GM23338 (cell line): Measurements from ENCODE around the gene PHLDB3. TPM values are rescaled to one million over a fixed set of nuclear protein-coding genes. Genes with fewer than 3 reads are reported as not detected.
"Not testable (repeated sequence)": the region's sequence is repeated elsewhere in the genome, so short reads cannot be mapped to it uniquely, and the experiment has no call there.

Source experiments
- ATAC-seq: fragments of 200-7000 bp; cut with Tn5 transposase; 3 replicates; pipeline ENCODE4 v1.9.1; 2020
- DNase-seq: peaks from one replicate; pipeline ENCODE4 v3.0.0-alpha.2; 2015; ENCODE audit warnings: low spot score
- H2AFZ ChIP-seq: fragments of 200-600 bp; sonication (generic); 2 replicates; pipeline ENCODE4 v1.8.0; 2016; ENCODE audit warnings: antibody characterized with exemption, mild to moderate bottlenecking, moderate library complexity
- H3F3A ChIP-seq: fragments of 200-600 bp; sonication (generic); replicated peaks from 2 replicates; pipeline ENCODE4 v1.8.0; 2017; ENCODE audit warnings: antibody characterized with exemption, mixed run types, low read depth
- H3K27ac ChIP-seq: fragments of 200-600 bp; sonication (generic); 2 replicates; pipeline ENCODE4 v1.6.1; 2016; ENCODE audit warnings: low read depth
- H3K27me3 ChIP-seq: fragments of 200-600 bp; sonication (generic); 2 replicates; pipeline ENCODE4 v1.8.0; 2016; ENCODE audit warnings: mild to moderate bottlenecking, mixed run types, moderate library complexity; ENCODE audit not compliant: insufficient read depth
- H3K36me3 ChIP-seq: fragments of 200-600 bp; sonication (generic); 2 replicates; pipeline ENCODE4 v1.8.0; 2016; ENCODE audit warnings: mild to moderate bottlenecking; ENCODE audit not compliant: insufficient read depth
- H3K4me1 ChIP-seq: fragments of 200-600 bp; sonication (generic); 2 replicates; pipeline ENCODE4 v1.8.0; 2016; ENCODE audit warnings: mild to moderate bottlenecking, moderate library complexity; ENCODE audit not compliant: insufficient read depth
- H3K4me2 ChIP-seq: fragments of 200-600 bp; sonication (generic); 2 replicates; pipeline ENCODE4 v1.7.1; 2017; ENCODE audit warnings: mixed run types
- H3K4me3 ChIP-seq: fragments of 200-600 bp; sonication (generic); 2 replicates; pipeline ENCODE4 v1.6.1; 2016; ENCODE audit warnings: mixed run types
- H3K79me2 ChIP-seq: fragments of 200-600 bp; sonication (generic); replicated peaks from 2 replicates; pipeline ENCODE4 v1.8.0; 2017; ENCODE audit warnings: mild to moderate bottlenecking; ENCODE audit not compliant: insufficient read depth
- H3K9me2 ChIP-seq: fragments of 200-600 bp; sonication (generic); 2 replicates; pipeline ENCODE4 v1.8.0; 2017; ENCODE audit not compliant: insufficient read depth
- H4K20me1 ChIP-seq: fragments of 200-600 bp; sonication (generic); replicated peaks from 2 replicates; pipeline ENCODE4 v1.8.0; 2017; ENCODE audit warnings: mild to moderate bottlenecking; ENCODE audit not compliant: insufficient read depth
- H3K27ac Mint-ChIP-seq: 2 replicates; pipeline ENCODE4 v1.8.0; 2020; ENCODE audit warnings: inconsistent platforms, mild to moderate bottlenecking, moderate library complexity, mixed read lengths
- H3K27me3 Mint-ChIP-seq: 3 replicates; pipeline ENCODE4 v1.8.0; 2022; ENCODE audit warnings: low read depth, mild to moderate bottlenecking, moderate library complexity, mixed read lengths, inconsistent platforms; ENCODE audit not compliant: insufficient read depth, poor library complexity
- H3K36me3 Mint-ChIP-seq: 3 replicates; pipeline ENCODE4 v1.8.0; 2021; ENCODE audit warnings: low read depth, mild to moderate bottlenecking, inconsistent platforms, moderate library complexity, mixed read lengths
- H3K4me1 Mint-ChIP-seq: 3 replicates; pipeline ENCODE4 v1.8.0; 2020; ENCODE audit warnings: mild to moderate bottlenecking, inconsistent platforms, mixed read lengths
- H3K4me3 Mint-ChIP-seq: 3 replicates; pipeline ENCODE4 v1.8.0; 2021; ENCODE audit warnings: moderate library complexity, mild to moderate bottlenecking, inconsistent platforms, mixed read lengths
- H3K9me3 Mint-ChIP-seq: 3 replicates; pipeline ENCODE4 v1.8.0; 2020; ENCODE audit warnings: moderate library complexity, mild to moderate bottlenecking, inconsistent platforms, mixed read lengths
- CREB1 ChIP-seq: fragments of 250-450 bp; sonication (Bioruptor Pico); IDR thresholded peaks from 2 replicates; pipeline ENCODE4 v1.5.0; 2020; ENCODE audit warnings: low read depth, mild to moderate bottlenecking, moderate library complexity
- EZH2 ChIP-seq: fragments of 200-600 bp; sonication (generic); IDR thresholded peaks from one replicate; pipeline ENCODE4 v1.8.0; 2017; ENCODE audit warnings: antibody characterized with exemption, mild to moderate bottlenecking, low read depth; ENCODE audit not compliant: unreplicated experiment
- EZH2phosphoT487 ChIP-seq: fragments of 200-600 bp; sonication (generic); IDR thresholded peaks from one replicate; pipeline ENCODE4 v1.8.1; 2018; ENCODE audit warnings: antibody characterized with exemption; ENCODE audit not compliant: unreplicated experiment
- JUNB ChIP-seq: IDR thresholded peaks from one replicate; pipeline ENCODE4 v1.6.1; 2016; ENCODE audit warnings: antibody characterized with exemption; ENCODE audit not compliant: unreplicated experiment
- NANOG ChIP-seq: IDR thresholded peaks from 2 replicates; pipeline ENCODE4 v1.6.1; 2016; ENCODE audit warnings: antibody characterized with exemption, borderline replicate concordance
- STAT1 ChIP-seq: IDR thresholded peaks from one replicate; pipeline ENCODE4 v1.6.1; 2016; ENCODE audit warnings: antibody characterized with exemption; ENCODE audit not compliant: unreplicated experiment
- polyA plus RNA-seq: library from polyadenylated mRNA; unstranded; fragments of >200 nt; fragmentation: Nextera tagmentation; extraction: Ambion mirVana; gene quantifications from 2 replicates; pipeline ENCODE4 v1.2.1, GENCODE V29; 2016
- total RNA-seq: library from RNA; depleted of rRNA; stranded (reverse); fragments of >200 nt; shearing (Covaris generic); gene quantifications from 2 replicates; pipeline ENCODE4 v1.2.3, GENCODE V29; 2014
- TF ChIP-seq, protein P1 (sequence below): IDR thresholded peaks from one replicate; pipeline ENCODE4 v1.6.1; 2018; ENCODE audit warnings: antibody characterized with exemption; ENCODE audit not compliant: unreplicated experiment
- TF ChIP-seq, protein P2 (sequence below): IDR thresholded peaks from 2 replicates; pipeline ENCODE4 v1.6.1; 2016; ENCODE audit warnings: antibody characterized with exemption
- TF ChIP-seq, protein P3 (sequence below): fragments of 250-450 bp; sonication (Bioruptor Pico); IDR thresholded peaks from 2 replicates; pipeline ENCODE4 v1.5.0; 2020; ENCODE audit warnings: mild to moderate bottlenecking, moderate library complexity
- TF ChIP-seq, protein P4 (sequence below), 2 experiments: fragments of 200-600 bp in 1 of 2; sonication (generic) in 1 of 2; conservative IDR thresholded peaks; 2 replicates each; pipeline versions ENCODE4 v1.5.1 to v1.6.1; 2016 to 2017; ENCODE audit warnings: antibody characterized with exemption in 2 of 2, low read depth in 2 of 2, mild to moderate bottlenecking in 2 of 2, moderate library complexity in 1 of 2

PHLDB3 gene
- total and polyA plus RNA-seq, 2 experiments from 2014 or later, result 6.3 to 15.4 TPM

DNA sequence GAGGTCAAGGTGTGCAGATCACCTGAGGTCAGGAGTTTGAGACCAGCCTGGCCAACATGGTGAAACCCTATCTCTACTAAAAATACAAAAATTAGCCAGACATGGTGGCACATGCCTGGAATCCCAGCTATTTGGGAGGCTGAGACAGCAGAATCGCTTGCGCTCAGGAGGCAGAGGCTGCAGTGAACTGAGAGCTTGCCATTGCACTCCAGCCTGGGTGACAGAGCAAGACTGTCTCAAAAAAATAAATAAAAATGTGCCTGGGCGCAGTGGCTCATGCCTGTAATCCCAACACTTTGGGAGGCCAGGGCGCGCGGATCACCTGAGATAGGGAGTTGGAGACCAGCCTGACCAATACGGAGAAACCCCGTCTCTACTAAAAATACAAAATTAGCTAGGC is 19.1 kb upstream of the PHLDB3 start:
- peaks cover 14% of the 10 kb centered on the region for H3K4me1 Mint-ChIP-seq
- H3F3A ChIP-seq, H3K4me3 ChIP-seq, H3K36me3 Mint-ChIP-seq, H3K9me3 Mint-ChIP-seq, H4K20me1 ChIP-seq, H3K36me3 ChIP-seq, H3K4me1 ChIP-seq, H2AFZ ChIP-seq, H3K4me3 Mint-ChIP-seq, H3K27ac Mint-ChIP-seq, H3K27ac ChIP-seq, H3K79me2 ChIP-seq, H3K4me2 ChIP-seq, DNase-seq, H3K9me2 ChIP-seq, ATAC-seq: not testable (repeated sequence)
- peaks cover 28% of the 10 kb centered on the region for H3K27me3 ChIP-seq
- peaks cover 22% of the 10 kb centered on the region for H3K27me3 Mint-ChIP-seq

DNA sequence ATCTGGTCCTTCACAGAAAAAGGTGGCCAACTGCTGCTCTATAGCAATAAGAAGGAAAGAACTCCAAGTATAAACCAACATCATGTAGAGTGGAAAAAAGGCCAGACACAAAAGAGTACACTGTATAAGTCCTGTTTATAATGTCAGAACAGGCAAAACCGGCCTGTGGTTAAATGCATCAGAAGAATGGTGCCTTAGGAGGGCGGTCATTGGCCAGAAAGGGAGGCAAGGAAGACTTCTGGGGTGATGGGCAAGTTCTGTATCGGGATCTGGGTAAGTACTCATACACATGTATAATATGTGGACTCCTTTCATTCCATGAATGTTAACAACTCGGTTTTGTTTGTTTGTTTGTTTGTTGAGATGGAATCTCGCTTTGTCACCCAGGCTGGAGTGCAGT is 18.4 kb upstream of the PHLDB3 start:
- no peaks in the 10 kb centered on the region for H3K9me2 ChIP-seq
- H3K4me3 Mint-ChIP-seq, result no peak overlapping the region
- no peak for ATAC-seq
- TF ChIP-seq CREB1 (CRISPR knock-in tag) (no peak), EZH2 (no peak), STAT1 (no peak), NANOG (no peak), EZH2phosphoT487 (no peak), JUNB (no peak)
- TF ChIP-seq, protein P1, sequence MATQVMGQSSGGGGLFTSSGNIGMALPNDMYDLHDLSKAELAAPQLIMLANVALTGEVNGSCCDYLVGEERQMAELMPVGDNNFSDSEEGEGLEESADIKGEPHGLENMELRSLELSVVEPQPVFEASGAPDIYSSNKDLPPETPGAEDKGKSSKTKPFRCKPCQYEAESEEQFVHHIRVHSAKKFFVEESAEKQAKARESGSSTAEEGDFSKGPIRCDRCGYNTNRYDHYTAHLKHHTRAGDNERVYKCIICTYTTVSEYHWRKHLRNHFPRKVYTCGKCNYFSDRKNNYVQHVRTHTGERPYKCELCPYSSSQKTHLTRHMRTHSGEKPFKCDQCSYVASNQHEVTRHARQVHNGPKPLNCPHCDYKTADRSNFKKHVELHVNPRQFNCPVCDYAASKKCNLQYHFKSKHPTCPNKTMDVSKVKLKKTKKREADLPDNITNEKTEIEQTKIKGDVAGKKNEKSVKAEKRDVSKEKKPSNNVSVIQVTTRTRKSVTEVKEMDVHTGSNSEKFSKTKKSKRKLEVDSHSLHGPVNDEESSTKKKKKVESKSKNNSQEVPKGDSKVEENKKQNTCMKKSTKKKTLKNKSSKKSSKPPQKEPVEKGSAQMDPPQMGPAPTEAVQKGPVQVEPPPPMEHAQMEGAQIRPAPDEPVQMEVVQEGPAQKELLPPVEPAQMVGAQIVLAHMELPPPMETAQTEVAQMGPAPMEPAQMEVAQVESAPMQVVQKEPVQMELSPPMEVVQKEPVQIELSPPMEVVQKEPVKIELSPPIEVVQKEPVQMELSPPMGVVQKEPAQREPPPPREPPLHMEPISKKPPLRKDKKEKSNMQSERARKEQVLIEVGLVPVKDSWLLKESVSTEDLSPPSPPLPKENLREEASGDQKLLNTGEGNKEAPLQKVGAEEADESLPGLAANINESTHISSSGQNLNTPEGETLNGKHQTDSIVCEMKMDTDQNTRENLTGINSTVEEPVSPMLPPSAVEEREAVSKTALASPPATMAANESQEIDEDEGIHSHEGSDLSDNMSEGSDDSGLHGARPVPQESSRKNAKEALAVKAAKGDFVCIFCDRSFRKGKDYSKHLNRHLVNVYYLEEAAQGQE, result no peak
- TF ChIP-seq, protein P2, sequence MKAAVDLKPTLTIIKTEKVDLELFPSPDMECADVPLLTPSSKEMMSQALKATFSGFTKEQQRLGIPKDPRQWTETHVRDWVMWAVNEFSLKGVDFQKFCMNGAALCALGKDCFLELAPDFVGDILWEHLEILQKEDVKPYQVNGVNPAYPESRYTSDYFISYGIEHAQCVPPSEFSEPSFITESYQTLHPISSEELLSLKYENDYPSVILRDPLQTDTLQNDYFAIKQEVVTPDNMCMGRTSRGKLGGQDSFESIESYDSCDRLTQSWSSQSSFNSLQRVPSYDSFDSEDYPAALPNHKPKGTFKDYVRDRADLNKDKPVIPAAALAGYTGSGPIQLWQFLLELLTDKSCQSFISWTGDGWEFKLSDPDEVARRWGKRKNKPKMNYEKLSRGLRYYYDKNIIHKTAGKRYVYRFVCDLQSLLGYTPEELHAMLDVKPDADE, result no peak
- TF ChIP-seq, protein P3, sequence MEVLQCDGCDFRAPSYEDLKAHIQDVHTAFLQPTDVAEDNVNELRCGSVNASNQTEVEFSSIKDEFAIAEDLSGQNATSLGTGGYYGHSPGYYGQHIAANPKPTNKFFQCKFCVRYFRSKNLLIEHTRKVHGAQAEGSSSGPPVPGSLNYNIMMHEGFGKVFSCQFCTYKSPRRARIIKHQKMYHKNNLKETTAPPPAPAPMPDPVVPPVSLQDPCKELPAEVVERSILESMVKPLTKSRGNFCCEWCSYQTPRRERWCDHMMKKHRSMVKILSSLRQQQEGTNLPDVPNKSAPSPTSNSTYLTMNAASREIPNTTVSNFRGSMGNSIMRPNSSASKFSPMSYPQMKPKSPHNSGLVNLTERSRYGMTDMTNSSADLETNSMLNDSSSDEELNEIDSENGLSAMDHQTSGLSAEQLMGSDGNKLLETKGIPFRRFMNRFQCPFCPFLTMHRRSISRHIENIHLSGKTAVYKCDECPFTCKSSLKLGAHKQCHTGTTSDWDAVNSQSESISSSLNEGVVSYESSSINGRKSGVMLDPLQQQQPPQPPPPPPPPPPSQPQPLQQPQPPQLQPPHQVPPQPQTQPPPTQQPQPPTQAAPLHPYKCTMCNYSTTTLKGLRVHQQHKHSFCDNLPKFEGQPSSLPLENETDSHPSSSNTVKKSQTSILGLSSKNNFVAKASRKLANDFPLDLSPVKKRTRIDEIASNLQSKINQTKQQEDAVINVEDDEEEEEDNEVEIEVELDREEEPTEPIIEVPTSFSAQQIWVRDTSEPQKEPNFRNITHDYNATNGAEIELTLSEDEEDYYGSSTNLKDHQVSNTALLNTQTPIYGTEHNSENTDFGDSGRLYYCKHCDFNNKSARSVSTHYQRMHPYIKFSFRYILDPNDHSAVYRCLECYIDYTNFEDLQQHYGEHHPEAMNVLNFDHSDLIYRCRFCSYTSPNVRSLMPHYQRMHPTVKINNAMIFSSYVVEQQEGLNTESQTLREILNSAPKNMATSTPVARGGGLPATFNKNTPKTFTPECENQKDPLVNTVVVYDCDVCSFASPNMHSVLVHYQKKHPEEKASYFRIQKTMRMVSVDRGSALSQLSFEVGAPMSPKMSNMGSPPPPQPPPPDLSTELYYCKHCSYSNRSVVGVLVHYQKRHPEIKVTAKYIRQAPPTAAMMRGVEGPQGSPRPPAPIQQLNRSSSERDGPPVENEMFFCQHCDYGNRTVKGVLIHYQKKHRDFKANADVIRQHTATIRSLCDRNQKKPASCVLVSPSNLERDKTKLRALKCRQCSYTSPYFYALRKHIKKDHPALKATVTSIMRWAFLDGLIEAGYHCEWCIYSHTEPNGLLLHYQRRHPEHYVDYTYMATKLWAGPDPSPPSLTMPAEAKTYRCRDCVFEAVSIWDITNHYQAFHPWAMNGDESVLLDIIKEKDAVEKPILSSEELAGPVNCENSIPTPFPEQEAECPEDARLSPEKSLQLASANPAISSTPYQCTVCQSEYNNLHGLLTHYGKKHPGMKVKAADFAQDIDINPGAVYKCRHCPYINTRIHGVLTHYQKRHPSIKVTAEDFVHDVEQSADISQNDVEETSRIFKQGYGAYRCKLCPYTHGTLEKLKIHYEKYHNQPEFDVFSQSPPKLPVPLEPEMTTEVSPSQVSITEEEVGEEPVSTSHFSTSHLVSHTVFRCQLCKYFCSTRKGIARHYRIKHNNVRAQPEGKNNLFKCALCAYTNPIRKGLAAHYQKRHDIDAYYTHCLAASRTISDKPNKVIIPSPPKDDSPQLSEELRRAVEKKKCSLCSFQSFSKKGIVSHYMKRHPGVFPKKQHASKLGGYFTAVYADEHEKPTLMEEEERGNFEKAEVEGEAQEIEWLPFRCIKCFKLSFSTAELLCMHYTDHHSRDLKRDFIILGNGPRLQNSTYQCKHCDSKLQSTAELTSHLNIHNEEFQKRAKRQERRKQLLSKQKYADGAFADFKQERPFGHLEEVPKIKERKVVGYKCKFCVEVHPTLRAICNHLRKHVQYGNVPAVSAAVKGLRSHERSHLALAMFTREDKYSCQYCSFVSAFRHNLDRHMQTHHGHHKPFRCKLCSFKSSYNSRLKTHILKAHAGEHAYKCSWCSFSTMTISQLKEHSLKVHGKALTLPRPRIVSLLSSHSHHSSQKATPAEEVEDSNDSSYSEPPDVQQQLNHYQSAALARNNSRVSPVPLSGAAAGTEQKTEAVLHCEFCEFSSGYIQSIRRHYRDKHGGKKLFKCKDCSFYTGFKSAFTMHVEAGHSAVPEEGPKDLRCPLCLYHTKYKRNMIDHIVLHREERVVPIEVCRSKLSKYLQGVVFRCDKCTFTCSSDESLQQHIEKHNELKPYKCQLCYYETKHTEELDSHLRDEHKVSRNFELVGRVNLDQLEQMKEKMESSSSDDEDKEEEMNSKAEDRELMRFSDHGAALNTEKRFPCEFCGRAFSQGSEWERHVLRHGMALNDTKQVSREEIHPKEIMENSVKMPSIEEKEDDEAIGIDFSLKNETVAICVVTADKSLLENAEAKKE (CRISPR knock-in tag), result no peak
- TF ChIP-seq, protein P4, sequence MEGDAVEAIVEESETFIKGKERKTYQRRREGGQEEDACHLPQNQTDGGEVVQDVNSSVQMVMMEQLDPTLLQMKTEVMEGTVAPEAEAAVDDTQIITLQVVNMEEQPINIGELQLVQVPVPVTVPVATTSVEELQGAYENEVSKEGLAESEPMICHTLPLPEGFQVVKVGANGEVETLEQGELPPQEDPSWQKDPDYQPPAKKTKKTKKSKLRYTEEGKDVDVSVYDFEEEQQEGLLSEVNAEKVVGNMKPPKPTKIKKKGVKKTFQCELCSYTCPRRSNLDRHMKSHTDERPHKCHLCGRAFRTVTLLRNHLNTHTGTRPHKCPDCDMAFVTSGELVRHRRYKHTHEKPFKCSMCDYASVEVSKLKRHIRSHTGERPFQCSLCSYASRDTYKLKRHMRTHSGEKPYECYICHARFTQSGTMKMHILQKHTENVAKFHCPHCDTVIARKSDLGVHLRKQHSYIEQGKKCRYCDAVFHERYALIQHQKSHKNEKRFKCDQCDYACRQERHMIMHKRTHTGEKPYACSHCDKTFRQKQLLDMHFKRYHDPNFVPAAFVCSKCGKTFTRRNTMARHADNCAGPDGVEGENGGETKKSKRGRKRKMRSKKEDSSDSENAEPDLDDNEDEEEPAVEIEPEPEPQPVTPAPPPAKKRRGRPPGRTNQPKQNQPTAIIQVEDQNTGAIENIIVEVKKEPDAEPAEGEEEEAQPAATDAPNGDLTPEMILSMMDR (conservative IDR thresholded peaks at IDR 0.05; ENCODE audit: low read depth in 2 of 2), result no peak

More for the DNA sequence above, 18.4 kb upstream of the PHLDB3 start:
- H3K27ac ChIP-seq, result no peak overlapping the region
- no peaks in the 10 kb centered on the region for H3K79me2 ChIP-seq
- no peak for DNase-seq
- H4K20me1 ChIP-seq, result no peaks in the 10 kb centered on the region; the same call in 1 of the 2 replicates
- H3F3A ChIP-seq, result no peaks in the 10 kb centered on the region; the same call in 1 of the 2 replicates
- Mint-ChIP-seq H3K27me3 (peaks cover 21% of the 10 kb centered on the region), H3K9me3 (no peaks in the 10 kb centered on the region), H3K36me3 (no peaks in the 10 kb centered on the region), H3K4me1 (peaks cover 14% of the 10 kb centered on the region), H3K27ac (no peak overlapping the region)
- peaks cover 8% of the 10 kb centered on the region; the same call in 1 of the 2 replicates for H3K4me1 ChIP-seq
- no peaks in the 10 kb centered on the region for H3K36me3 ChIP-seq
- H3K4me3 ChIP-seq, result no peak overlapping the region
- H3K4me2 ChIP-seq, result no peak overlapping the region
- no peak overlapping the region for H2AFZ ChIP-seq
- H3K27me3 ChIP-seq, result peaks cover 21% of the 10 kb centered on the region
